HL-60/S4 treated with retinoic acid at 250 ng/mL for 4 days and 3 days (cell line): ENCODE data around the gene GADL1.

Experiments used
- in situ Hi-C: fragments of 300-500 bp; cut with MboI; formaldehyde crosslinking; loops from 2 replicates; pipeline ENCODE4 v1.7.0; 2022; ENCODE audit warnings: low sequenced_read_pairs

The GADL1 gene, protein sequence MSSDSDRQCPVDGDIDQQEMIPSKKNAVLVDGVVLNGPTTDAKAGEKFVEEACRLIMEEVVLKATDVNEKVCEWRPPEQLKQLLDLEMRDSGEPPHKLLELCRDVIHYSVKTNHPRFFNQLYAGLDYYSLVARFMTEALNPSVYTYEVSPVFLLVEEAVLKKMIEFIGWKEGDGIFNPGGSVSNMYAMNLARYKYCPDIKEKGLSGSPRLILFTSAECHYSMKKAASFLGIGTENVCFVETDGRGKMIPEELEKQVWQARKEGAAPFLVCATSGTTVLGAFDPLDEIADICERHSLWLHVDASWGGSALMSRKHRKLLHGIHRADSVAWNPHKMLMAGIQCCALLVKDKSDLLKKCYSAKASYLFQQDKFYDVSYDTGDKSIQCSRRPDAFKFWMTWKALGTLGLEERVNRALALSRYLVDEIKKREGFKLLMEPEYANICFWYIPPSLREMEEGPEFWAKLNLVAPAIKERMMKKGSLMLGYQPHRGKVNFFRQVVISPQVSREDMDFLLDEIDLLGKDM

DNA sequence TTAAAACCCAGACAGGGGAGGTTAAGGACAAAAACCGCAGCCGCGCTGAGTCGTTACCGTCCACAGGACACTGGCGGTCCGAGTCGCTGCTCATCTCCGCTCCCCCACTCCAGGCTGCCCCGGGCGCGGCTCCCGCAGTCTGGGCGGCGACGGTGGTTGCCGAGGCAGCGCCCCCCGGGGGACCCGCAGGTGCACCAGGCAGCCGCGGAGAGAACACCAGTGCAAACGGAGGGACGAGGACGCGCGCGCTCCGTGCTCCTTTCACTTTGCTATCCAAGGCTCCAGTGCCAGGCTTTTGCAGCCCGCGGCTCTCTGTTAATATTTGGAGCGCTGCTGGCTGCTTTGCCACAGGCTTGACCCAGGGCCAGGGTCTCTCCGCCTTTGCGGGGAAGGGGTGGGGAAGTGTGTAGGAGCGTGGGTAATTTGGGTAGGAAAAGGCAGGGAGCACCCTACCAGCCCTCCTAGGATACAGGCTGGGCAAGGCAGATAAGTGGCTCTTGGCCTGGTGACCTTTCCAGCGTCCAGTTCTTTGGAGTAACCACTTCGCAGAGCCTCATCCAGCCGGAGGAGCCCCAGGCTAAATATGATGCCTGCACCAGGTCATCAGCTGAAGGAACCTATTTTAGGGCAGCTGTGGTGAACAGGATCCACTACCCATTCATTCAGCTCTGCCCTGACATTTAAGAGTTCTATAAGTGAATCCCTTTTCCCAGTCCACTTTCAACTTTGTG is at the start of gene GADL1:
Gene GADL1 (minus strand): TSS at position 141 of the 731 bp plus-strand sequence. CDS start 47 bp downstream, at position 94.
- in situ Hi-C loops = no loop called here

DNA sequence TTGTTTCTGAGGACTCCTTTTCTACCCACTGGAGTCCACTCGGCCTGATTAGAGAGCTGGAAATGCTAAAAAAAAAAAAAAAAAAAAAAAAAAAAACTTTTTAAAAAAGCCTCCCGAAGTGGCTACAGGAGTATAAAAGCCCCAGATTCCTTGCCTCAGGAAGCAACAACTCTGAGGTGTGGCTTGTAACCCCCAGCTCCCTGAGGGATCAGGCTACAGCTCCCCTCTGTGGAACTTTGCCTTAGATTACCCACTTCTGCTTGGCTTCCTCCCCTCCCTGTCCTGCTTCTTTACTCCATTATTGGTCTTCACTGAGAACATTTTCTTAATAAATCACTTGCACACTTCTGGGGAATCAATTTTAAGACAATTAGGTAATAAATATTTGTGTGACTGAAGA is 49.7 kb upstream of the GADL1 start:
- in situ Hi-C loops = no loop called here

DNA sequence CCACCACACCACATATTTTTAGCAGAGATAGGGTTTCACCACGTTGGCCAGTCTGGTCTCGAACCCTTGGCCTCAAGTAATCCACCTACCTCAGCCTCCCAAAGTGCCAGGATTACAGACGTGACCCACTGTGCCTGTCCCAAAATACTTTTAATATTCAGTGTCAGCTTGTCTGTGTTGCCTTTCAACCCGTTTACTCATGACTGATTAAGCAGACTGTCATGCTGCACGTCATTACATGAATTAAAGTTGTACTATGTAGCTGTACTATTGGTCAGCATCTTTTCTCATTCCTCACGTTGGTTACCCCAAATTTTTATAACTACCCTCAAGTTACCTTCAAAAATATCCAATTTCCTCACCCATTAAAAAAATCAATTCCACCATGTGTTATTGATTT is 48.7 kb upstream of the GADL1 start:
- in situ Hi-C loops = no loop called here

DNA sequence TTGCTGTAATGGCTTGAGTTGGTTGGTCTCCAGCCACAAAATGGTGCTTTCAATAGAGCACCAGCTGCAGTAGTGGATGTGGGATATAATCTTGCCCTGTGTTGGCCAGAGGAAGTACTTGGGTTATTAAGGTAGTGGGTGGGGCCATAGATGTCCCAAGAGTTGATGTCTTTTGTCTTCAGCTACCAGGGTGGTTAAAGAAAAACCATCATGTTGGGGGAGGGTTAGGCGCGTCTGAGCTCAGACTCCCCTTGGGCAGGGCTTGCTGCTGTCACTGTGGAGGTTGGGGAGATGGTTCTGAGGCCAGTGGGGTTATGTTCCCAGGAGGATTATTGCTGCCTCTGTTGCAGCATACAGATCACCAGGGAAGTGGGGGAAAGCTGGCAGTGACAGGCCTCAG is 46.9 kb upstream of the GADL1 start:
- in situ Hi-C loops = no loop called here

DNA sequence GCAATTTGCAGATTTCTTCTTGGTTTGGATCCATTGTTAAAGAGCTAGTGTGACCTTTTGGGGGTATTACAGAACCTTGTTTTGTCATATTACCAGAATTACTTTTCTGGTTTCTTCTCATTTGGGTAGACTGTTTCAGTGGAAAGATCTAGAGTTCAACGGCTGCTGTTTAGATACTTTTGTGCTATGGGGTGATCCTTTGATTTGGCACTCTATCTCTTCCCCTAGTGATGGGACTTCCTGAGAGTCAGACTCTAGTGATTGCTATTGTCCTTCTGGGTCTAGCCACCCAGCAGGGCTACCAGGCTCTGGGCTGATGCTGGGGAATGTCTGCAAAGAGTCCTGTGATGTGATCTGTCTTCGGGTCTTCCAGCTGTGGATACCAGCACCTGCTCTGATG is 46.3 kb upstream of the GADL1 start:
- in situ Hi-C loops = no loop called here

DNA sequence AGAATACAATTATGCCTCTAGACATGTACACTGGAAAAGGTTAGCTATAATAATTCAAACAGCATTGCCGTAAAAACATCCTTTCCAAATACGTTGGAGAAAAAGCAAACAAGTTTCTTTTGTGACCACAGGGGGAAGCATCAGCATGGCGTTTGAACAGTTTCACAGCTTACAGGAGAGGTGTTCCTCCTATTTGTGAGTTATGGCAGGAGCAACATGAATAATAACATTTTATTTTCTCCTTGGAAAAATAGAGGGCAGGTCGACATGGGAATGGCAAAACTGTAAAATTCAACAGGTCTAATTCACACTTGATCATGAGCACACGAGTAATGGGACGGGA is 39.7 kb upstream of the GADL1 start:
- in situ Hi-C loops = no loop called here

DNA sequence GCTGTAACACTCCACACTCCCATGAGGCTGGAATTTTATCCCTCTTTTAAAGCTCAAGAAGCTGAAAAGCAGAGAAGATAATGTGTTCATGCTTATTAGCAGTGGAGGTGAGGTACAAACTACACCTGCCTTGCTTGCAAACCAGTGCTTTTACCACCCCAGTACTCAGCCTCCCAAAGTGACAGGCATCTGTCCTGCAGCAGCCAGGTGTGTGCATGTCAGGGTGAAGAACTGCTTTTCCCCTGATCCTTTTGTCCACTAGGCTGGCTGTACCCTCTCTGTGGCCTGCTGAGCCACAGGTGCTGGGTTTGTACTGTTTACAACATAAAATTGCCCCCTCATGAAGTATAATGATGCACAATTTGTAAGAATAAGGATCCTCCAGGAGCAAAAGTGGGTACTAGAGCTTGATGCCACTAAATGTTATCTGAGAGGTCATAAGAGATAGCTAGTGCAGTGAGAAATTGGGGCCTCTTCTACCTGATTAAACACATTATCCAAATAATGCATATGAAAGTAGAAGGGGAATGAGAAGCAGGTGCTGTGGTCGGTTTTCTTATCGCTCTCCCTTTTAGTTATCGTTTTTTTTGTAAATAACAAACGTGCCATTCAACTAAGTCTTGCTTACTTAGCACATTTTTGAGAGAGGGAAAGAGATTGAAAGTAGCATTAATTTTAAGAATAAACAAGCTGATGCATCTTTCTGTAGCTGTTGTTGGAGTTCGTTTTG is 39.2 kb upstream of the GADL1 start:
- in situ Hi-C loops = no loop called here

DNA sequence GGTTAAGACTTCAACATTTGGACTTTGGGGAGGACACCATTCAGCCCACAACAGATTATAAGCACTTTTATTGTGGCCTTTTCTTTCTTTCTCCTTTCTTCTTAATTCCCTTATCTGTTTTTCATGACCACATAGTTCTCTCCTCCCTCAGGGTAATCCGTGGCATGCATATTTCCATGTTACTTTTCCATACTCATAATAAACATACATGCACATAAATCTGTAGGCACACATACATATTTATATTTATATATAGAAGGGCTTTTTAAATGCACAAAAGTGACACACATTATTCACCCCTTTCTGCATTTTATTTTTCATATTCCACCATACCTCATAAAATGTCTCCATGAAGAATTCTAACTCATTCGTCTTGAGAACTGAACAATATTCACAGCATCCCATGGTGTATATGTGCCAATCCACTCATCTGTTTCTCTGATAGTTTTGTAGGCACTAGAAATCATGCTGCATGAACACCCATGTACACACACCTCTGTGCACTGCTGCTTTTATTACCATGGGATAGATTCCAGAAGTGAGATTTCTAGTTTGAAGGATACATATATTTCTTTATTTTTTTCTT is 38.1 kb upstream of the GADL1 start:
- in situ Hi-C loops = no loop called here

DNA sequence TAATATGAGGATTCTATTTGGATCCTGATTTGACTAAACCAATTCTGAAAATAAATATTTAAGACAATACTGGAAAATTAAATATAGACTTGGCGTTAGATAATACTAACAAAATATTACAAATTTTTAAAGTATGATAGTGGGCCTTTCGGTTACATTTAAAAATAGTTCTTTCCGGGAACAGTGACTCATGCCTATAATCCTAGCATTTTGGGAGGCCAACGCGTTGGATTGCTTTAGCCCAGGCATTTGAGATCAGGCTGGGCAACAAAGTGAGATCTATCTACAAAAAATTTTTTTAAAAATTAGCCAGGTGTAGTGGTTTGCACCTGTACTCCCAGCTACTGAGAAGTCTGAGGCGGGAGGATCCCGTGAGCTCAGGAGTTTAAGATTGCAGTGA is 30.3 kb upstream of the GADL1 start:
- in situ Hi-C loops = no loop called here

DNA sequence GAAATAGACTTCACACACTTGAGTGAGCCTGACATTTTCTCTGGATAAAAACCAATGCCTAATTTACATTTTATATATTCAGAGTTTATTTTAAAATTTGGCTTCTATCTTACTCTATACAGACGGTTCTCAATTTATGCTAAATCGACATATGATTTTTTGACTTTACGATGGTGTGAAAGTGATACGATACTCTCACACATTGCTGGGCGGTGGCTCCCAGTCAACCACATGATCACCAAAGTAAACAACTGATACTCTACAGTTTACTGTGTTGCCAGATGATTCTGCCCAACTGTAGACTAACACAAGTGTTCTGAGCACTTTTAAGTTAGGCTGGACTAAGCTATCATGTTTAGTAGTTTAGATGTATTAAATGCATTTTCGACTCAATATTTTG is 25.1 kb upstream of the GADL1 start:
- in situ Hi-C loops = no loop called here

DNA sequence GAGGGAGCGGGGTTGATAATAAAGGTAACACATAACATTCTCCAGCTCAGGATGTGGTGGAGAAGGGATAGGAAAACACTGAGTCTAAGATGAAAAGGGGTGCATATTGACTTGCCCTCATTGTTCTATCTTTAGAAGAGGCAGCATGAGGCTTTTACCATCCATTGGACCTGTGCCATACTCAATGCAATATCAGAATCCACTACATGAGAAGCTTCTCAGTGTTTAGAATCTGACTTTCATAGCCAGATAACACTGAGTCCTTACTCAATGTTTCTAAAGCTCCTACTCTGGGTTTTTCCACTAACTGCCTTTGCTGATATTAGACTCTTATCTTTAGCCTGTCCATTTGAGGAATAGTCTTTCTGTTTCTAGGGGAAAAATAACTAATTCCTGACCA is 24.3 kb upstream of the GADL1 start:
- in situ Hi-C loops = no loop called here

DNA sequence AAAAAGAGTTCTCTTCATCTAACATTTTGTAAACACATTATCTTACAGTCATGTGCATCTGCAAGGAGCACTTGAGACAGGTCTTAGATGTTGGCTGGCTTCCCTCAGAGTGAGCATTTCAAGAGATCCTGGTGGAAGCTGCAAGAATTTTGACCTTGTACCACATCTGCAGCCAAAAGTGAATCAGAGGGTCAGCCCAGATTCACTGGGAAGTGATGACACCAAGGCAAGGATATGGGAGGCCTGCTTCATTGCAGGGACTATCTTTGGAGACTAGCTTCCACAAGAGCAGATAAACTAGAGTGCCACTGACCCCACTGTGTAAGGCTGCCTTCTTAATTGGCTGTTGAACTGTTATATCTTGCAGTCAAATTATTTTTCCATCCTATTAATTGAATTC is 21.3 kb upstream of the GADL1 start:
- in situ Hi-C loops = no loop called here

DNA sequence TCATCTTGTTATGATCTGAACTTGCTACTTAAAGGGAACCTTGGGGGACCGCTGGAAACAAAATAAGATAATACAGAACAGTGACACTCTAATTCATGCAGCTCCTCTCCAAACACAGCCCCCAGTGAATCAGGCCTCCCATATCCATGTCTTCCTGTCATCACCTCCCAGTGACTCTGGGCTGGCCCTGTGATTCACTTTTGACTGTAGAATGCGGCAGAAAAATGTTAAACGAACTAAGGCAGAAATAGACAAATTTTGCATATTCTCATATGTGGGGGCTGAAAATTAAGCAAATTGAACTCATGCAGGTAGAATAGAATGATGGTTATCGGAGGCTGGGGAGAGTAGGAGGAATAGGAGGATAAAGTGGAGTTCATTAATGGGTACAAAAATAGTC is 20.2 kb upstream of the GADL1 start:
- in situ Hi-C loops = no loop called here

DNA sequence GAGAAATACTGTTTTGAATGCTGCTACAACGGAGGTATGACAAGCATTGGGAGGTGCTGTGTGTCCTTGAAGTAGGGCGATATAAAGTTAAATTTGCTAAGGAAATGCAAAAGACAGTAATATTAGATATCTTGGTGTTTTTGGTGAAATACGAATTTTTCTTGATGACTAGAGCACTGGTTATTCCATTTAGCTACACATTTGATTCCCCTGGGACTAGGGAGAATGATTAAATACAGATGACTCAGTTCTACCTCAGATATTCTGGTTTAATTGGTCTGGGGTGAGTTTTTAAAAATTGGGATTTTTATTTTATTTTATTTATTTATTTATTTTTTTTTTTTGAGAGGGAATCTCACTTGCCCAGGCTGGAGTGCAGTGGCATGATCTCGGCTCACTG is 18.7 kb upstream of the GADL1 start:
- in situ Hi-C loops = no loop called here

DNA sequence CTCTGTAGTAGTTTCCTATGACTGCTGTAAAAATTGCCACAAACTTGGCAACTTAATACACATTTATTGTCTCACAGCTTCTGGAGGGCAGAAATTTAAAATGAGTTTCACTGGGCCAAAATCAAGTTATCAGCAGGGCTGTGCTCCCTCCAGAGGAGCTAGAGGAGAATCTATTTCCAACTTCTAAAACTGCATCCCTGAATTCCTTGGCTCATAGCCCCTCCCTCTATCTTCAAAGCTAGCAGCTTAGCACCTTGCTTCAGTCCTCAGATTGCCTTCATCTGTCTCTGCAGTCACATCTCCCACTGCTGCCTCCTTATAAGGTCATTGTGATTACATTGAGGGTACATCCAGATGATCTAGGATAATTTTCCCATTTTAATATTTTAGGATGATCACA is 17.8 kb upstream of the GADL1 start:
- in situ Hi-C loops = no loop called here

DNA sequence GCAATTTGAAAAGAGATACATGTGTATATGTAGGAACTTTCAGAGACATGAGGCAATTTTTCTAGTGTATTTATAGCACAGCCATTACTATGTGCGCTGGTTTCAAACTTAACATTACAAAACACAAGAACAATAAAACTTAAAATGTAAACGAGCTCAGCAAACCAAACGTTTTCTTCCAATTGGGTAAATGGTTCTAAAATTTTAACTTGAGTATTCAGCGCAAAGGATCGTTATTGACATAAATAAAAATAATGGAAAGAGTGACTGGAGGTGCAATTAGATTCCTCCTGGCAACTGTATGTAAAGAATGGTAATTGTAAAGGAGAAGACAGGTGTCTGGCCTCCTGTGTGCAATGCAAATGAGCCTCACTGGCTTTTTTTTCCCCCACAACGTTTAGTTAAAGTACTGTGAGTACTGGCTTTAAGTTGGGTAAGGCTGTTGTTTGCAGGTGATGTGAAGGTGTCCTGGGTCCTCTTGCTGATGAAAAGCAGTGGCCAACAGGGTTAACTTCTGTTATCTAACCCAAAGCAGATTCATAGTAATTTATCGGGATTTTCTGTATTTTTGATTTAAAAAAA is 14.1 kb upstream of the GADL1 start:
- in situ Hi-C loops = no loop called here

DNA sequence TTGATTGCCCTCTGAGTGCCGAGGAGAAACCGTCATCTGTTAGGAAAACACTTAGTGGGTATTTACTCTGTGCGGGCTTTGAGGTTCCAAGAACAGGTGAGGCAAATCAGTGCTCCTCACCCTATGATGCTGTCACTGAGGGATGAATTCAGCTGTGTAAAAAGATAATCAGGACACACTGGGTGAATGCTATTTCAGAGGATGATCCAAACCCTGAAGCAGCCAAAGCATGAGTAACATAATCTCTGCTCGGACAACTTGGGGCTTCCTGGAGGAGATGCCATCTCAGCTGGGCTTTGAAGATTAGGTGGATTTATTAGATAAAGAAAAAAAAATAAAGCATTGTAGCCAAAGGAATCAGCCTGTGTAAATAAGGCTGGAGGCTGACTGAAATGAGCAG is 10.5 kb upstream of the GADL1 start:
- in situ Hi-C loops = no loop called here

DNA sequence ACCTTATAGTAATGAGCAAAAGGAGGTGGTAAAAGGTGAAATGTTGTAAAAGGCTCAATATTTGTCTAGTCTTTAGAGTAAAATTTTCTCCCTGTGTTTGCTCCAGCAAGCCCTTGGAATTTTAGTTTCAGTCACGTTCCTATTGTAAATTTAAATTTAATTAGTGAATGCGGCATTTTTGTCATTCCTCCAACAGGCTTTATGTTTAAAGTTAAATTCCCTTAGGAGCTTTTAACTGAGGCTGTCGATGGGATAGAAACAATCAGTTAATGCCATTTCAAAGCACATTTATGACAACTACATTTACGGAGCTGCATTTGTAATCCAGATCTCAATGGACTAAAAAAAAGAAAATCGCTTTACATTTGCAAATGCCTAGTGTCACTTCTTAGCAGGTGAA is 868 bp upstream of the GADL1 start:
- in situ Hi-C loops = no loop called here

DNA sequence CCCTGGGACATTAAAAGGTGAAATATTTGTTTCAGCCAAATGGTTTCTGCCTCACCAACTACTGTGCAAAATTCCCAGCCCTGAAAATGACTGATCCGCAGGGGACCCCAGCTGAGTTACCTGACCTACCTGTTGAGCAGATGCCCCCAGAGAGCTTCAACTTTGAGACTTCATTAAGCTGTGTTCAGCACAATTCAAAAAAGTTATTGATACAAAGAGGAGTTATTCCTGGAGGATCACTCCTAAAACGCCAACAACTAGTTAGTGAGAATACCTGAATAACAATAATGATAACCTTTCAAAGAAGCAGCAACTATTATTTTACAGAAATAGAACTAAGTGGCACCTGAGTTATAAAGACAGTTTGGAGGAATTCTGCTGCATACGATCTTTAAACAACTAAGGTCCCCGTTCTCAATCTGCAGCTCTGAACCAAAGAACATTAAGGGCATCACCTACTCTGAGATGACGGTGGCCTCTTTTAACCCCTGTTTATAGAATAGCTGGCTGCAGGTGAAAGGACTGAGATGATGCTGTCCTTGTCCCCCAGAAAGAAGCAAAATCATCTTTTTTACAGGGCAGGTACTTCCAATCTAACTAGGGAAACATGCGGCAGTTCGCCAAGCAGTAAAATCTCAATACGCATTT is 659 bp downstream of the GADL1 start:
- in situ Hi-C loops = no loop called here

DNA sequence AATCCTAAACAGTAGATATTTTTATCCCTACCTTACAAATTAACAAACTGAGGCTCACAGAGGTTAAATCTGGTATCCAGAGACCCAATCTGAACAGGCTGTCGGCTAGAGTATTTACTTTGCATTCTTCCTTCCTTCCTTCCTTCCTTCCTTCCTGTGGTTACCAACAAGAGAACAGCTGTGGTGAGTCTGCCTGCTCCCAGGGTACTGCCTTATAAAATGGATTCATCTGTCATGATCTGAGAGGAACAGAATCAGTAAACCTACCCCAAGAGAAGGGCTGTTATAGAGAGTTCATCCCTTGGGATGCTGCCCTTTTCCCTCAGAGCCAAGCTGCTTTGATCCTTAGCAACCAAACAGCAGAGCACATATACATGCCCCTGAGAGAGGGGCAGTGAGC is 3.6 kb downstream of the GADL1 start:
- in situ Hi-C loops = no loop called here
